Muscle of arm (tissue), 12 donors: ENCODE measurements around the gene PDE11A. TPM values are rescaled to one million over a fixed set of nuclear protein-coding genes. Genes with fewer than 3 reads are reported as not detected.

Experiments used
- DNase-seq: peaks from one replicate; pipeline ENCODE4 v3.0.0-alpha.2; 2013
- polyA plus RNA-seq, 12 donors: library from polyadenylated mRNA; unstranded; fragments of 120-200 nt; gene quantifications; one replicate each; pipeline ENCODE4 v1.2.1, GENCODE V29; 2013; ENCODE audit not compliant: insufficient read length in 12 of 12

Gene PDE11A
- polyA plus RNA-seq, 12 donors = 0.33 to 2.0 (median 0.78) TPM; not detected in 2

GRCh38 chr2:177759443-177759842 is 313.1 kb downstream of the PDE11A start:
- no peak for DNase-seq

GRCh38 chr2:177758591-177759371 is 313.8 kb downstream of the PDE11A start:
- peak; percentile 79 for DNase-seq

GRCh38 chr2:177756336-177756735 is 316.2 kb downstream of the PDE11A start:
- DNase-seq = no peak

GRCh38 chr2:177754492-177754873 is 318.1 kb downstream of the PDE11A start:
- DNase-seq = no peak

- DNase-seq = peak; percentile 90
Observed at GRCh38 chr2:177753682-177754491, 318.7 kb downstream of the PDE11A start.

- DNase-seq = no peak
Observed at GRCh38 chr2:177748360-177748759, 324.2 kb downstream of the PDE11A start.

- no peak for DNase-seq
Observed at GRCh38 chr2:177747384-177747783, 325.2 kb downstream of the PDE11A start.

GRCh38 chr2:177746358-177746757 is 326.2 kb downstream of the PDE11A start:
- DNase-seq = no peak

GRCh38 chr2:177745531-177745930 is 327.0 kb downstream of the PDE11A start:
- DNase-seq = no peak

- DNase-seq = no peak
Observed at GRCh38 chr2:177742851-177743250, 329.7 kb downstream of the PDE11A start.

GRCh38 chr2:177741866-177742265 is 330.7 kb downstream of the PDE11A start:
- no peak for DNase-seq

- DNase-seq = peak; percentile 90
Observed at GRCh38 chr2:177740700-177741099, 331.9 kb downstream of the PDE11A start.

- no peak for DNase-seq
Observed at GRCh38 chr2:177738461-177739235, 333.9 kb downstream of the PDE11A start.

- no peak for DNase-seq
Observed at GRCh38 chr2:177735318-177735803, 337.2 kb downstream of the PDE11A start.

GRCh38 chr2:177733322-177733855 is 339.2 kb downstream of the PDE11A start:
- no peak for DNase-seq

- no peak for DNase-seq
Observed at GRCh38 chr2:177731384-177731783, 341.2 kb downstream of the PDE11A start.

GRCh38 chr2:177730792-177731191 is 341.8 kb downstream of the PDE11A start:
- no peak for DNase-seq

- no peak for DNase-seq
Observed at GRCh38 chr2:177730363-177730762, 342.2 kb downstream of the PDE11A start.

GRCh38 chr2:177728920-177729319 is 343.7 kb downstream of the PDE11A start:
- no peak for DNase-seq

GRCh38 chr2:177728399-177728765 is 344.2 kb downstream of the PDE11A start:
- DNase-seq = peak; percentile 43

GRCh38 chr2:177727577-177728398 is 344.8 kb downstream of the PDE11A start:
- DNase-seq = peak; percentile 22
